HEK293 (cell line): ENCODE results near the gene CHMP1B.
A peak's percentile ranks its signal among the peaks of the same experiment; 100 is the strongest.

Experiments
- BCL11A ChIP-seq: fragments of 450-650 bp; formaldehyde crosslinking; IDR thresholded peaks from 2 replicates; pipeline ENCODE4 v1.5.1; 2016; ENCODE audit warnings: low read depth, missing biosample characterization, missing genetic modification characterization
- GLIS1 ChIP-seq: fragments of 450-650 bp; formaldehyde crosslinking; IDR thresholded peaks from 2 replicates; pipeline ENCODE4 v1.5.1; 2016; ENCODE audit warnings: missing biosample characterization, missing genetic modification characterization
- HOXD13 ChIP-seq: sonication (generic); formaldehyde crosslinking; IDR thresholded peaks from 2 replicates; pipeline ENCODE4 v1.8.0; 2022; ENCODE audit warnings: missing genetic modification reagents, borderline replicate concordance
- KLF1 ChIP-seq: fragments of 450-650 bp; formaldehyde crosslinking; IDR thresholded peaks from 2 replicates; pipeline ENCODE4 v1.5.1; 2016; ENCODE audit warnings: missing biosample characterization, missing genetic modification characterization
- KLF9 ChIP-seq: fragments of 450-650 bp; formaldehyde crosslinking; IDR thresholded peaks from 2 replicates; pipeline ENCODE4 v1.5.1; 2016; ENCODE audit warnings: missing biosample characterization, missing genetic modification characterization, low read depth
- PBX3 ChIP-seq: sonication (generic); formaldehyde crosslinking; IDR thresholded peaks from 2 replicates; pipeline ENCODE4 v1.8.1; 2022; ENCODE audit warnings: mild to moderate bottlenecking, moderate library complexity, missing genetic modification reagents
- SALL2 ChIP-seq: fragments of 450-650 bp; formaldehyde crosslinking; IDR thresholded peaks from 2 replicates; pipeline ENCODE4 v1.5.0; 2017; ENCODE audit warnings: missing biosample characterization, mild to moderate bottlenecking, missing genetic modification characterization, borderline replicate concordance
- ZBTB1 ChIP-seq: fragments of 450-650 bp; formaldehyde crosslinking; IDR thresholded peaks from 2 replicates; pipeline ENCODE4 v1.5.1; 2016; ENCODE audit warnings: missing biosample characterization, missing genetic modification characterization
- ZBTB21 ChIP-seq: fragments of 450-650 bp; formaldehyde crosslinking; IDR thresholded peaks from 2 replicates; pipeline ENCODE4 v1.5.1; 2017; ENCODE audit warnings: missing biosample characterization, missing genetic modification characterization
- ZBTB26 ChIP-seq: fragments of 450-650 bp; formaldehyde crosslinking; optimal IDR thresholded peaks from 2 replicates; pipeline ENCODE3; 2016; ENCODE audit warnings: missing biosample characterization, mild to moderate bottlenecking, missing genetic modification characterization
- ZBTB44 ChIP-seq: fragments of 450-650 bp; IDR thresholded peaks from 2 replicates; pipeline ENCODE4 v1.5.1; 2018; ENCODE audit warnings: missing biosample characterization, mild to moderate bottlenecking, missing genetic modification characterization
- ZNF10 ChIP-seq: fragments of 450-650 bp; formaldehyde crosslinking; IDR thresholded peaks from 2 replicates; pipeline ENCODE4 v1.5.1; 2017; ENCODE audit warnings: missing biosample characterization, missing genetic modification characterization
- ZNF121 ChIP-seq: fragments of 450-650 bp; formaldehyde crosslinking; IDR thresholded peaks from 2 replicates; pipeline ENCODE4 v1.5.1; 2016; ENCODE audit warnings: missing biosample characterization, missing genetic modification characterization
- ZNF16 ChIP-seq: fragments of 450-650 bp; formaldehyde crosslinking; IDR thresholded peaks from 2 replicates; pipeline ENCODE4 v1.5.1; 2016; ENCODE audit warnings: low read depth, missing biosample characterization, missing genetic modification characterization
- ZNF175 ChIP-seq: fragments of 450-650 bp; formaldehyde crosslinking; IDR thresholded peaks from 2 replicates; pipeline ENCODE4 v1.5.1; 2016; ENCODE audit warnings: missing biosample characterization, missing genetic modification characterization
- ZNF184 ChIP-seq: fragments of 450-650 bp; IDR thresholded peaks from 2 replicates; pipeline ENCODE4 v1.5.1; 2018; ENCODE audit warnings: missing biosample characterization, mild to moderate bottlenecking, missing genetic modification characterization
- ZNF239 ChIP-seq: fragments of 450-650 bp; formaldehyde crosslinking; IDR thresholded peaks from 2 replicates; pipeline ENCODE4 v1.5.1; 2016; ENCODE audit warnings: missing biosample characterization, missing genetic modification characterization
- ZNF248 ChIP-seq: fragments of 450-650 bp; formaldehyde crosslinking; IDR thresholded peaks from 2 replicates; pipeline ENCODE4 v1.5.1; 2017; ENCODE audit warnings: missing biosample characterization, missing genetic modification characterization
- ZNF394 ChIP-seq: fragments of 450-650 bp; formaldehyde crosslinking; IDR thresholded peaks from 2 replicates; pipeline ENCODE4 v1.5.1; 2016; ENCODE audit warnings: missing biosample characterization, missing genetic modification characterization, mild to moderate bottlenecking, moderate library complexity, borderline replicate concordance
- ZNF449 ChIP-seq: fragments of 450-650 bp; formaldehyde crosslinking; IDR thresholded peaks from 2 replicates; pipeline ENCODE4 v1.5.1; 2017; ENCODE audit warnings: missing biosample characterization, mild to moderate bottlenecking, missing genetic modification characterization, moderate library complexity
- ZNF48 ChIP-seq: fragments of 450-650 bp; formaldehyde crosslinking; IDR thresholded peaks from 2 replicates; pipeline ENCODE4 v1.5.1; 2016; ENCODE audit warnings: missing biosample characterization, missing genetic modification characterization
- ZNF501 ChIP-seq: fragments of 450-650 bp; formaldehyde crosslinking; IDR thresholded peaks from 2 replicates; pipeline ENCODE4 v1.5.1; 2016; ENCODE audit warnings: missing biosample characterization, missing genetic modification characterization
- ZNF555 ChIP-seq: fragments of 450-650 bp; formaldehyde crosslinking; conservative IDR thresholded peaks from 2 replicates; pipeline ENCODE4 v1.5.1; 2017; ENCODE audit warnings: missing biosample characterization, mild to moderate bottlenecking, missing genetic modification characterization, inconsistent platforms
- ZNF558 ChIP-seq: fragments of 450-650 bp; formaldehyde crosslinking; IDR thresholded peaks from 2 replicates; pipeline ENCODE4 v1.5.1; 2016; ENCODE audit warnings: missing biosample characterization, missing genetic modification characterization
- ZNF580 ChIP-seq: fragments of 450-650 bp; formaldehyde crosslinking; IDR thresholded peaks from 2 replicates; pipeline ENCODE4 v1.5.1; 2016; ENCODE audit warnings: missing biosample characterization, missing genetic modification characterization
- ZNF626 ChIP-seq: fragments of 450-650 bp; sonication (Bioruptor Pico); formaldehyde crosslinking; IDR thresholded peaks from 2 replicates; pipeline ENCODE4 v1.5.1; 2018; ENCODE audit warnings: missing biosample characterization, missing genetic modification characterization, inconsistent platforms
- ZNF629 ChIP-seq: fragments of 450-650 bp; formaldehyde crosslinking; IDR thresholded peaks from 2 replicates; pipeline ENCODE4 v1.5.1; 2017; ENCODE audit warnings: missing biosample characterization, missing genetic modification characterization
- ZNF692 ChIP-seq: fragments of 450-650 bp; formaldehyde crosslinking; IDR thresholded peaks from 2 replicates; pipeline ENCODE4 v1.5.1; 2016; ENCODE audit warnings: missing biosample characterization, missing genetic modification characterization
- ZNF777 ChIP-seq: fragments of 450-650 bp; formaldehyde crosslinking; IDR thresholded peaks from 2 replicates; pipeline ENCODE4 v1.5.1; 2017; ENCODE audit warnings: missing biosample characterization, missing genetic modification characterization, borderline replicate concordance
- ZNF792 ChIP-seq: fragments of 450-650 bp; formaldehyde crosslinking; IDR thresholded peaks from 2 replicates; pipeline ENCODE4 v1.5.1; 2016; ENCODE audit warnings: missing biosample characterization, missing genetic modification characterization
- ZSCAN23 ChIP-seq: fragments of 450-650 bp; formaldehyde crosslinking; IDR thresholded peaks from 2 replicates; pipeline ENCODE4 v1.5.1; 2016; ENCODE audit warnings: missing biosample characterization, missing genetic modification characterization
- ZXDB ChIP-seq: fragments of 450-650 bp; formaldehyde crosslinking; IDR thresholded peaks from 2 replicates; pipeline ENCODE4 v1.5.1; 2016; ENCODE audit warnings: missing biosample characterization, missing genetic modification characterization

Gene CHMP1B

GRCh38 chr18:11859903-11860407, 8.7 kb downstream of the CHMP1B start (continued):
- TF ChIP-seq KLF9, result no peak
- no peak for TF ChIP-seq ZNF558 (tag by site-specific recombination)
- no peak for TF ChIP-seq ZNF239 (tag by site-specific recombination)
- TF ChIP-seq ZNF248 (tag by site-specific recombination), result no peak
- no peak for TF ChIP-seq ZNF121 (tag by site-specific recombination)
- TF ChIP-seq ZNF16 (tag by site-specific recombination), result no peak
- no peak for TF ChIP-seq ZNF792 (tag by site-specific recombination)
- no peak for TF ChIP-seq ZNF555 (tag by site-specific recombination)
- no peak for TF ChIP-seq ZBTB1 (tag by site-specific recombination)
- no peak for TF ChIP-seq PBX3
- no peak for TF ChIP-seq ZNF777 (tag by site-specific recombination)
- 0 out of 2 replicates have a peak, but pooled peaks have one; percentile 33 for TF ChIP-seq ZBTB21
- peak; percentile 50; the same call in 1 of the 2 replicates for TF ChIP-seq ZNF629 (tag by site-specific recombination)
- peak; percentile 19 for TF ChIP-seq GLIS1 (tag by site-specific recombination)
- no peak for TF ChIP-seq ZNF692
- no peak for TF ChIP-seq ZNF501
- no peak for TF ChIP-seq ZBTB26 (tag by site-specific recombination)
- no peak for TF ChIP-seq ZBTB44 (tag by site-specific recombination)
- TF ChIP-seq ZNF394 (tag by site-specific recombination), result no peak
- TF ChIP-seq ZNF48 (tag by site-specific recombination), result no peak
- no peak for TF ChIP-seq ZNF184 (tag by site-specific recombination)
- no peak for TF ChIP-seq ZNF175 (tag by site-specific recombination)
- TF ChIP-seq ZNF626, result no peak
- TF ChIP-seq ZSCAN23 (tag by site-specific recombination), result no peak
- no peak for TF ChIP-seq HOXD13 (CRISPR knock-in tag)
- TF ChIP-seq ZNF580 (tag by site-specific recombination), result no peak
- TF ChIP-seq ZNF10 (tag by site-specific recombination), result no peak
- TF ChIP-seq ZXDB (tag by site-specific recombination), result 0 out of 2 replicates have a peak, but pooled peaks have one; percentile 24
- no peak for TF ChIP-seq SALL2 (tag by site-specific recombination)
- TF ChIP-seq ZNF449 (tag by site-specific recombination), result no peak
- 0 out of 2 replicates have a peak, but pooled peaks have one; percentile 50 for TF ChIP-seq KLF1 (tag by site-specific recombination)
- no peak for TF ChIP-seq BCL11A (tag by site-specific recombination)
